ENCODE measurements around the gene DICER1. TPM values are rescaled to one million over a fixed set of nuclear protein-coding genes. Genes with fewer than 3 reads are reported as not detected.

DICER1 gene
- polyA plus RNA-seq, 3 donors: 26.5 to 38.4 (median 34.7) TPM

DNA sequence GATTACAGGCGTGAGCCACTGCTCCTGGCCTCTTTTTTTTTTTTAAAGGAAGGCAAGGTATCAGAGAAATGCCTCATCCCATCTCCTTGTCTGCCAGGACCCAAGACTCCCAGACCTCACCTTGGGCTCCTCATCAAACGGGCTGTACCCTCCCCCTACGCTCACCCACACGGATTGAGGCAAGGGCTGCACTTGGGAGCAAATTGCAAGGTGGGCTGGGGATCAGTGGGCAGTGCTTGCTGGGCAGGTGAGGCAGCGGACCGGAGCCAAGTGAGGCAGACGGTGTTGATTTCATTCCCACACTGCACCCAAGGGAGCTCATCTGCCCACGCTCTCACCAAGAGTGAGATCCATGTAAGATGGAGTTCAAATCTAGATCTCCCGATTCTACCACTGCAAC is 41.0 kb upstream of the DICER1 start:
- Histone ChIP-seq H3K4me1 (ENCODE audit: control insufficient read depth in 1 of 2, insufficient read depth in 2 of 2, low read length in 2 of 2) (no peaks in the 10 kb centered on the region), H3K79me2 (ENCODE audit: insufficient read depth, low read length) (no peaks in the 10 kb centered on the region), H3K4me3 (replicated peaks in 1 of 3; ENCODE audit: low read depth in 2 of 3, low read length in 3 of 3) (no peak overlapping the region), H3K36me3 (replicated peaks in 1 of 2; ENCODE audit: control insufficient read depth in 1 of 2, insufficient read depth in 2 of 2, low read length in 2 of 2) (peaks cover 19% of the 10 kb centered on the region in 2 donors), H3K9me3 (replicated peaks in 1 of 2; ENCODE audit: control insufficient read depth in 1 of 2, insufficient read depth in 1 of 2, low read length in 2 of 2) (peaks cover 0 to 2% of the 10 kb centered on the region in 2 donors), H4K20me1 (ENCODE audit: insufficient read depth, low read length) (no peaks in the 10 kb centered on the region), H3K9ac (ENCODE audit: insufficient read depth, low read length, poor library complexity, severe bottlenecking) (no peak overlapping the region), H3K27ac (ENCODE audit: low read depth in 1 of 2, low read length in 2 of 2) (no peak overlapping the region), H2AFZ (ENCODE audit: insufficient read depth, low read depth, low read length, poor library complexity, severe bottlenecking) (no peak overlapping the region), H3K4me2 (replicated peaks; ENCODE audit: extremely low read depth, low read length, poor library complexity, severe bottlenecking) (no peak overlapping the region), H3K27me3 (ENCODE audit: control insufficient read depth in 2 of 2, insufficient read depth in 2 of 2, low read length in 2 of 2) (no peaks in the 10 kb centered on the region)
- DNase-seq: no peak
- Mint-ChIP-seq H3K9me3 (peaks cover 0 to 3% (median 0%) of the 10 kb centered on the region in 7 donors), H3K36me3 (peaks cover 63 to 64% of the 10 kb centered on the region in 2 donors), H3K4me1 (peaks cover 11% of the 10 kb centered on the region), H3K27ac (no peak overlapping the region), H3K4me3 (no peak overlapping the region), H3K27me3 (ENCODE audit: low read depth in 3 of 3) (peaks cover 0 to 2% (median 0%) of the 10 kb centered on the region in 3 donors)
- TF ChIP-seq, protein P1, sequence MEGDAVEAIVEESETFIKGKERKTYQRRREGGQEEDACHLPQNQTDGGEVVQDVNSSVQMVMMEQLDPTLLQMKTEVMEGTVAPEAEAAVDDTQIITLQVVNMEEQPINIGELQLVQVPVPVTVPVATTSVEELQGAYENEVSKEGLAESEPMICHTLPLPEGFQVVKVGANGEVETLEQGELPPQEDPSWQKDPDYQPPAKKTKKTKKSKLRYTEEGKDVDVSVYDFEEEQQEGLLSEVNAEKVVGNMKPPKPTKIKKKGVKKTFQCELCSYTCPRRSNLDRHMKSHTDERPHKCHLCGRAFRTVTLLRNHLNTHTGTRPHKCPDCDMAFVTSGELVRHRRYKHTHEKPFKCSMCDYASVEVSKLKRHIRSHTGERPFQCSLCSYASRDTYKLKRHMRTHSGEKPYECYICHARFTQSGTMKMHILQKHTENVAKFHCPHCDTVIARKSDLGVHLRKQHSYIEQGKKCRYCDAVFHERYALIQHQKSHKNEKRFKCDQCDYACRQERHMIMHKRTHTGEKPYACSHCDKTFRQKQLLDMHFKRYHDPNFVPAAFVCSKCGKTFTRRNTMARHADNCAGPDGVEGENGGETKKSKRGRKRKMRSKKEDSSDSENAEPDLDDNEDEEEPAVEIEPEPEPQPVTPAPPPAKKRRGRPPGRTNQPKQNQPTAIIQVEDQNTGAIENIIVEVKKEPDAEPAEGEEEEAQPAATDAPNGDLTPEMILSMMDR (IDR thresholded peaks at IDR 0.05): no peak
- 100% methylated on average over 7 of the region's 9 CpGs for WGBS (ENCODE audit: insufficient coverage)
- intact Hi-C loops (cut with micrococcal nuclease): no loop called here

GRCh38 chr14:95197551-95197950 is 40.2 kb upstream of the DICER1 start:
- H3K27me3 ChIP-seq (ENCODE audit: control insufficient read depth in 2 of 2, insufficient read depth in 2 of 2, low read length in 2 of 2): no peaks in the 10 kb centered on the region
- no peak overlapping the region for H3K4me2 ChIP-seq (replicated peaks; ENCODE audit: extremely low read depth, low read length, poor library complexity, severe bottlenecking)
- no peak overlapping the region for H3K9ac ChIP-seq (ENCODE audit: insufficient read depth, low read length, poor library complexity, severe bottlenecking)
- Mint-ChIP-seq H3K27ac (no peak overlapping the region), H3K4me1 (peaks cover 11% of the 10 kb centered on the region), H3K27me3 (ENCODE audit: low read depth in 3 of 3) (peaks cover 0 to 2% (median 0%) of the 10 kb centered on the region in 3 donors), H3K9me3 (no peaks in the 10 kb centered on the region), H3K36me3 (peaks cover 57 to 60% of the 10 kb centered on the region in 2 donors), H3K4me3 (no peak overlapping the region)
- no peak overlapping the region for H2AFZ ChIP-seq (ENCODE audit: insufficient read depth, low read depth, low read length, poor library complexity, severe bottlenecking)
- TF ChIP-seq, protein P1 (IDR thresholded peaks at IDR 0.05): no peak
- H3K9me3 ChIP-seq (replicated peaks in 1 of 2; ENCODE audit: control insufficient read depth in 1 of 2, insufficient read depth in 1 of 2, low read length in 2 of 2): peaks cover 0 to 2% of the 10 kb centered on the region in 2 donors
- H3K27ac ChIP-seq (ENCODE audit: low read depth in 1 of 2, low read length in 2 of 2): no peak overlapping the region
- no peaks in the 10 kb centered on the region for H3K79me2 ChIP-seq (ENCODE audit: insufficient read depth, low read length)
- DNase-seq: no peak
- WGBS (ENCODE audit: insufficient coverage): 98% methylated on average over 7 of the region's 8 CpGs
- intact Hi-C loops (cut with micrococcal nuclease): no loop called here
- H4K20me1 ChIP-seq (ENCODE audit: insufficient read depth, low read length): no peaks in the 10 kb centered on the region
- H3K4me1 ChIP-seq (ENCODE audit: control insufficient read depth in 1 of 2, insufficient read depth in 2 of 2, low read length in 2 of 2): no peaks in the 10 kb centered on the region
- H3K36me3 ChIP-seq (replicated peaks in 1 of 2; ENCODE audit: control insufficient read depth in 1 of 2, insufficient read depth in 2 of 2, low read length in 2 of 2): peaks cover 11% of the 10 kb centered on the region in 2 donors
- no peak overlapping the region for H3K4me3 ChIP-seq (replicated peaks in 1 of 3; ENCODE audit: low read depth in 2 of 3, low read length in 3 of 3)

Measured in CD14-positive monocyte (primary cell).